Peyer's patch (tissue), 4 donors: ENCODE data around the gene ACTN4. TPM values are rescaled to one million over a fixed set of nuclear protein-coding genes. Genes with fewer than 3 reads are reported as not detected.

ENCODE experiments used
- DNase-seq, 3 donors: peaks; one replicate each; pipeline ENCODE4 v3.0.0-alpha.2; 2017 to 2019
- H3K27ac ChIP-seq, 4 donors: fragments of 200-600 bp; sonication (generic); one replicate each; pipeline ENCODE4 v1.5.1; 2016 to 2019
- H3K27me3 ChIP-seq, 2 donors: fragments of 200-600 bp; sonication (generic); one replicate each; pipeline ENCODE4 v1.5.1; 2019
- H3K36me3 ChIP-seq, 3 donors: fragments of 200-600 bp; sonication (generic); one replicate each; pipeline ENCODE4 v1.5.1; 2016 to 2019
- H3K4me1 ChIP-seq, 4 donors: fragments of 200-600 bp; sonication (generic); one replicate each; pipeline ENCODE4 v1.5.1; 2016 to 2019
- H3K4me3 ChIP-seq, 4 donors: fragments of 200-600 bp; sonication (generic); 1 replicate in 3 of 4; 2 replicates in 1 of 4; pipeline ENCODE4 v1.5.1; 2016 to 2019; ENCODE audit warnings: mild to moderate bottlenecking in 1 of 4
- H3K9me3 ChIP-seq, 4 donors: fragments of 200-600 bp; sonication (generic); one replicate each; pipeline ENCODE4 v1.5.1; 2016 to 2019; ENCODE audit warnings: mild to moderate bottlenecking in 1 of 4
- CTCF ChIP-seq, 6 experiments: fragments of 450-650 bp in 4 of 6; fragments of 200-600 bp in 2 of 6; sonication (generic) in 1 of 6; IDR thresholded peaks; one replicate each; pipeline ENCODE4 v1.5.1; 2017 to 2019; ENCODE audit warnings: antibody characterized with exemption in 6 of 6, mild to moderate bottlenecking in 3 of 6, moderate library complexity in 1 of 6
- POLR2A ChIP-seq, 2 donors: fragments of 450-650 bp; IDR thresholded peaks; one replicate each; pipeline ENCODE4 v1.5.1; 2017; ENCODE audit warnings: antibody characterized with exemption in 2 of 2, mild to moderate bottlenecking in 2 of 2, moderate library complexity in 2 of 2
- total RNA-seq, 4 donors: library from RNA; depleted of rRNA; stranded (reverse); fragments of >200 nt; gene quantifications; one replicate each; pipeline ENCODE4 v1.1.0, GENCODE V29; 2016

Gene ACTN4
- total RNA-seq, 4 donors from 2014 or later: 360 to 1,049 (median 814) TPM

- H3K27ac ChIP-seq: peak overlapping the region in 3 of 4 donors; percentile 71 to 87 (median 72)
- H3K4me1 ChIP-seq: peaks cover 0 to 67% (median 11%) of the 10 kb centered on the region in 4 donors
- peak in 2 of 3 donors; percentile 49 to 53 for DNase-seq
- peak in 1 of 2 donors; percentile 13 for TF ChIP-seq POLR2A (IDR thresholded peaks at IDR 0.05)
- no peak for TF ChIP-seq CTCF (IDR thresholded peaks at IDR 0.05)
- peaks cover 0 to 55% (median 0%) of the 10 kb centered on the region in 3 donors for H3K36me3 ChIP-seq
- H3K27me3 ChIP-seq: no peaks in the 10 kb centered on the region
- H3K9me3 ChIP-seq: no peaks in the 10 kb centered on the region
- no peak overlapping the region for H3K4me3 ChIP-seq
These were observed 83.5 kb downstream of the ACTN4 start for GRCh38 chr19:38730731-38731589.

GRCh38 chr19:38731654-38732301, 84.3 kb downstream of the ACTN4 start:
- Histone ChIP-seq H3K4me3 (no peak overlapping the region), H3K4me1 (peaks cover 3 to 76% (median 16%) of the 10 kb centered on the region in 4 donors), H3K27me3 (no peaks in the 10 kb centered on the region), H3K36me3 (peaks cover 0 to 47% (median 0%) of the 10 kb centered on the region in 3 donors), H3K9me3 (no peaks in the 10 kb centered on the region), H3K27ac (peak overlapping the region; percentile 71 to 87 (median 78))
- TF ChIP-seq CTCF (IDR thresholded peaks at IDR 0.05) (peak in 1 of 6 experiments; percentile 8), POLR2A (IDR thresholded peaks at IDR 0.05) (no peak)
- peak in 2 of 3 donors; percentile 74 to 75 for DNase-seq

GRCh38 chr19:38733241-38733492, 85.7 kb downstream of the ACTN4 start:
- no peaks in the 10 kb centered on the region for H3K9me3 ChIP-seq
- H3K4me1 ChIP-seq: peaks cover 3 to 73% (median 18%) of the 10 kb centered on the region in 4 donors
- no peak for TF ChIP-seq CTCF (IDR thresholded peaks at IDR 0.05)
- TF ChIP-seq POLR2A (IDR thresholded peaks at IDR 0.05): no peak
- H3K27me3 ChIP-seq: no peaks in the 10 kb centered on the region
- peaks cover 0 to 33% (median 0%) of the 10 kb centered on the region in 3 donors for H3K36me3 ChIP-seq
- no peak overlapping the region for H3K4me3 ChIP-seq
- DNase-seq: no peak
- peak overlapping the region; percentile 71 to 87 (median 78) for H3K27ac ChIP-seq

GRCh38 chr19:38733493-38734175, 86.2 kb downstream of the ACTN4 start:
- H3K27me3 ChIP-seq: no peaks in the 10 kb centered on the region
- H3K27ac ChIP-seq: peak overlapping the region; percentile 71 to 87 (median 78)
- DNase-seq: peak in 2 of 3 donors; percentile 59 to 66
- H3K4me1 ChIP-seq: peaks cover 3 to 68% (median 18%) of the 10 kb centered on the region in 4 donors
- TF ChIP-seq POLR2A (IDR thresholded peaks at IDR 0.05) (no peak), CTCF (IDR thresholded peaks at IDR 0.05) (no peak)
- peak overlapping the region in 2 of 4 donors; percentile 29 to 43 for H3K4me3 ChIP-seq
- no peaks in the 10 kb centered on the region for H3K9me3 ChIP-seq
- H3K36me3 ChIP-seq: peaks cover 0 to 28% (median 0%) of the 10 kb centered on the region in 3 donors

DNA sequence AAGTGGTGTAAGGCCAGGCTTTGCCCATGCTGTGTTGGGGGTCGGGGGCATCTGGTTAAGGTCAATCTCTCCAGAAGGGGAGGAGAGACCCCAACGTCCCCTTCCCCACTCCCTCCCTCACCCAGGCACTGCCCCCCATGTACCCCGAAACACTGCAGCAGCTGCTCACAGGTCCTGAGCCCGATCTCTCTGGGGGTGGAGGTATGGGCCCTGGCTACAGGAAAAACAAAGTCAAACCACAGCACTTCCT, 86.7 kb downstream of the ACTN4 start:
- Histone ChIP-seq H3K36me3 (peaks cover 0 to 24% (median 0%) of the 10 kb centered on the region in 3 donors), H3K27ac (peak overlapping the region; percentile 71 to 87 (median 78)), H3K27me3 (no peaks in the 10 kb centered on the region), H3K4me1 (peaks cover 3 to 63% (median 18%) of the 10 kb centered on the region in 4 donors), H3K4me3 (peak overlapping the region; percentile 18 to 54 (median 36)), H3K9me3 (no peaks in the 10 kb centered on the region)
- no peak for TF ChIP-seq CTCF (IDR thresholded peaks at IDR 0.05)
- TF ChIP-seq POLR2A (IDR thresholded peaks at IDR 0.05): no peak
- peak in 1 of 3 donors; percentile 55 for DNase-seq
